HEK293 (cell line): ENCODE data around the gene FILIP1.

Experiments
- CTCF ChIA-PET: fragments of 350-600 bp; formaldehyde crosslinking; extraction: SDS; loops from one replicate; lab custom pipeline; 2021; ENCODE audit warnings: antibody characterized with exemption; lab: Yijun Ruan, JAX
- POLR2A ChIA-PET: fragments of 300-600 bp; formaldehyde crosslinking; extraction: SDS; loops from one replicate; lab custom pipeline; 2020; ENCODE audit warnings: antibody characterized with exemption, inconsistent platforms; lab: Yijun Ruan, JAX
- H3K27ac ChIP-seq: fragments of 200-500 bp; sonication (Bioruptor generic); 2 replicates; pipeline ENCODE4 v1.5.1; 2014; ENCODE audit warnings: low read depth, low read length, control low read depth, inconsistent platforms; ENCODE audit errors: extremely low read depth
- H3K36me3 ChIP-seq, 2 experiments: fragments of 200-500 bp in 1 of 2; sonication (Bioruptor generic) in 1 of 2; 1 replicate in 1 of 2; 2 replicates in 1 of 2; pipeline ENCODE4 v1.5.1; 2014 to 2017; ENCODE audit warnings: inconsistent platforms in 2 of 2, low read length in 2 of 2; ENCODE audit not compliant: control insufficient read depth in 2 of 2, insufficient read depth in 1 of 2
- H3K4me1 ChIP-seq: fragments of 200-500 bp; sonication (Bioruptor generic); 2 replicates; pipeline ENCODE4 v1.5.1; 2014; ENCODE audit warnings: mild to moderate bottlenecking, low read length, inconsistent platforms; ENCODE audit not compliant: control insufficient read depth, insufficient read depth
- H3K4me3 ChIP-seq: 2 replicates; pipeline ENCODE4 v1.5.1; 2011; ENCODE audit warnings: low read depth, mild to moderate bottlenecking, control low read depth, low read length, moderate library complexity
- H3K9me3 ChIP-seq: fragments of 200-500 bp; sonication (Bioruptor generic); 2 replicates; pipeline ENCODE4 v1.5.1; 2014; ENCODE audit warnings: low read depth, low read length, inconsistent platforms; ENCODE audit not compliant: control insufficient read depth, insufficient read depth
- ATF2 ChIP-seq: fragments of 450-650 bp; formaldehyde crosslinking; IDR thresholded peaks from 2 replicates; pipeline ENCODE4 v1.5.1; 2016; ENCODE audit warnings: missing biosample characterization, missing genetic modification characterization, low read depth
- GLIS2 ChIP-seq: fragments of 450-650 bp; formaldehyde crosslinking; IDR thresholded peaks from 2 replicates; pipeline ENCODE4 v1.5.1; 2016; ENCODE audit warnings: missing biosample characterization, missing genetic modification characterization
- KLF10 ChIP-seq: fragments of 450-650 bp; IDR thresholded peaks from 2 replicates; pipeline ENCODE4 v1.5.1; 2018; ENCODE audit warnings: missing biosample characterization, mild to moderate bottlenecking, missing genetic modification characterization
- PRDM1 ChIP-seq: fragments of 450-650 bp; formaldehyde crosslinking; IDR thresholded peaks from 2 replicates; pipeline ENCODE4; 2016; ENCODE audit warnings: missing biosample characterization, missing genetic modification characterization
- SCRT1 ChIP-seq: fragments of 450-650 bp; formaldehyde crosslinking; IDR thresholded peaks from 2 replicates; pipeline ENCODE4 v1.5.1; 2016; ENCODE audit warnings: missing biosample characterization, missing genetic modification characterization, borderline replicate concordance
- SP7 ChIP-seq: fragments of 450-650 bp; formaldehyde crosslinking; IDR thresholded peaks from 2 replicates; pipeline ENCODE4 v1.5.1; 2016; ENCODE audit warnings: missing biosample characterization, missing genetic modification characterization
- TSHZ1 ChIP-seq: fragments of 450-650 bp; formaldehyde crosslinking; IDR thresholded peaks from 2 replicates; pipeline ENCODE4 v1.5.1; 2016; ENCODE audit warnings: missing biosample characterization, missing genetic modification characterization, borderline replicate concordance
- ZBTB1 ChIP-seq: fragments of 450-650 bp; formaldehyde crosslinking; IDR thresholded peaks from 2 replicates; pipeline ENCODE4 v1.5.1; 2016; ENCODE audit warnings: missing biosample characterization, missing genetic modification characterization
- ZBTB7A ChIP-seq: fragments of 450-650 bp; formaldehyde crosslinking; IDR thresholded peaks from 2 replicates; pipeline ENCODE4 v1.5.1; 2016; ENCODE audit warnings: low read depth, missing biosample characterization, missing genetic modification characterization
- ZNF140 ChIP-seq: fragments of 450-650 bp; formaldehyde crosslinking; IDR thresholded peaks from 2 replicates; pipeline ENCODE4 v1.5.1; 2016; ENCODE audit warnings: missing biosample characterization, missing genetic modification characterization
- ZNF157 ChIP-seq: fragments of 450-650 bp; formaldehyde crosslinking; IDR thresholded peaks from 2 replicates; pipeline ENCODE4 v1.5.1; 2016; ENCODE audit warnings: missing biosample characterization, missing genetic modification characterization
- ZNF174 ChIP-seq: fragments of 450-650 bp; formaldehyde crosslinking; IDR thresholded peaks from 2 replicates; pipeline ENCODE4 v1.5.0; 2017; ENCODE audit warnings: missing biosample characterization, mild to moderate bottlenecking, missing genetic modification characterization
- ZNF214 ChIP-seq: fragments of 450-650 bp; formaldehyde crosslinking; IDR thresholded peaks from 2 replicates; pipeline ENCODE4 v1.5.1; 2017; ENCODE audit warnings: missing biosample characterization, mild to moderate bottlenecking, missing genetic modification characterization, borderline replicate concordance
- ZNF239 ChIP-seq: fragments of 450-650 bp; formaldehyde crosslinking; IDR thresholded peaks from 2 replicates; pipeline ENCODE4 v1.5.1; 2016; ENCODE audit warnings: missing biosample characterization, missing genetic modification characterization
- ZNF335 ChIP-seq: fragments of 450-650 bp; formaldehyde crosslinking; conservative IDR thresholded peaks from 2 replicates; pipeline ENCODE4 v1.5.1; 2016; ENCODE audit warnings: missing biosample characterization, missing genetic modification characterization
- ZNF416 ChIP-seq: fragments of 450-650 bp; formaldehyde crosslinking; IDR thresholded peaks from 2 replicates; pipeline ENCODE4 v1.5.1; 2016; ENCODE audit warnings: missing biosample characterization, missing genetic modification characterization
- ZNF48 ChIP-seq: fragments of 450-650 bp; formaldehyde crosslinking; IDR thresholded peaks from 2 replicates; pipeline ENCODE4 v1.5.1; 2016; ENCODE audit warnings: missing biosample characterization, missing genetic modification characterization
- ZNF514 ChIP-seq: fragments of 450-650 bp; formaldehyde crosslinking; IDR thresholded peaks from 2 replicates; pipeline ENCODE4 v1.5.1; 2016; ENCODE audit warnings: missing biosample characterization, missing genetic modification characterization
- ZNF555 ChIP-seq: fragments of 450-650 bp; formaldehyde crosslinking; conservative IDR thresholded peaks from 2 replicates; pipeline ENCODE4 v1.5.1; 2017; ENCODE audit warnings: missing biosample characterization, mild to moderate bottlenecking, missing genetic modification characterization, inconsistent platforms
- ZNF624 ChIP-seq: fragments of 450-650 bp; formaldehyde crosslinking; IDR thresholded peaks from 2 replicates; pipeline ENCODE4 v1.5.1; 2017; ENCODE audit warnings: missing biosample characterization, missing genetic modification characterization
- ZNF639 ChIP-seq: fragments of 450-650 bp; formaldehyde crosslinking; IDR thresholded peaks from 2 replicates; pipeline ENCODE4 v1.5.1; 2016; ENCODE audit warnings: missing biosample characterization, missing genetic modification characterization
- ZNF701 ChIP-seq: fragments of 450-650 bp; formaldehyde crosslinking; IDR thresholded peaks from 2 replicates; pipeline ENCODE4 v1.5.1; 2016; ENCODE audit warnings: missing biosample characterization, missing genetic modification characterization
- ZNF707 ChIP-seq: fragments of 450-650 bp; formaldehyde crosslinking; IDR thresholded peaks from 2 replicates; pipeline ENCODE4 v1.5.1; 2016; ENCODE audit warnings: missing biosample characterization, missing genetic modification characterization
- ZNF747 ChIP-seq: fragments of 450-650 bp; formaldehyde crosslinking; IDR thresholded peaks from 2 replicates; pipeline ENCODE4 v1.5.1; 2016; ENCODE audit warnings: missing biosample characterization, missing genetic modification characterization
- ZNF777 ChIP-seq: fragments of 450-650 bp; formaldehyde crosslinking; IDR thresholded peaks from 2 replicates; pipeline ENCODE4 v1.5.1; 2017; ENCODE audit warnings: missing biosample characterization, missing genetic modification characterization, borderline replicate concordance

The FILIP1 gene

GRCh38 chr6:75486850-75487518, 6.6 kb downstream of the FILIP1 start (continued):
- TF ChIP-seq PRDM1 (tag by site-specific recombination) (no peak), SP7 (tag by site-specific recombination) (no peak), KLF10 (tag by site-specific recombination) (no peak), ATF2 (tag by site-specific recombination) (no peak), GLIS2 (tag by site-specific recombination) (no peak)

GRCh38 chr6:75484535-75484934, 9.1 kb downstream of the FILIP1 start:
- H3K36me3 ChIP-seq, result no peaks in the 10 kb centered on the region
- TF ChIP-seq ZNF140 (no peak), ZNF416 (tag by site-specific recombination) (no peak), ZNF514 (tag by site-specific recombination) (no peak), SCRT1 (no peak), ZNF335 (tag by site-specific recombination) (no peak), ZBTB7A (tag by site-specific recombination) (no peak), ZNF214 (tag by site-specific recombination) (no peak), ZNF174 (tag by site-specific recombination) (no peak), ZNF555 (tag by site-specific recombination) (no peak), ZBTB1 (tag by site-specific recombination) (no peak), ZNF624 (tag by site-specific recombination) (no peak), ZNF639 (tag by site-specific recombination) (no peak), ZNF747 (tag by site-specific recombination) (no peak), ZNF157 (tag by site-specific recombination) (no peak), ZNF48 (tag by site-specific recombination) (no peak), ZNF239 (tag by site-specific recombination) (no peak), ZNF707 (tag by site-specific recombination) (no peak), ZNF701 (tag by site-specific recombination) (no peak), ZNF777 (no peak), TSHZ1 (tag by site-specific recombination) (no peak)
- H3K4me1 ChIP-seq, result peaks cover 10% of the 10 kb centered on the region; the same call in 1 of the 2 replicates
- no peak overlapping the region for H3K27ac ChIP-seq
- CTCF ChIA-PET, result interaction anchor here (0.6 to 1.2 kb wide), 3 partner anchors 9 to 102 kb away, joined by 3 to 6 read pairs (median 4); no protein-coding TSS in a partner anchor
- H3K4me3 ChIP-seq, result no peak overlapping the region
- POLR2A ChIA-PET, result no interaction called here
- H3K9me3 ChIP-seq, result no peaks in the 10 kb centered on the region
